H9 (cell line): Measurements from ENCODE around the gene IQGAP2. TPM values are rescaled to one million over a fixed set of nuclear protein-coding genes. Genes with fewer than 3 reads are reported as not detected.

Source experiments
- DNase-seq: peaks from one replicate; pipeline ENCODE4 v3.0.0-alpha.2; 2017
- H2AFZ ChIP-seq: one replicate; pipeline ENCODE4 v1.6.1; 2013; ENCODE audit warnings: mild to moderate bottlenecking, low read length, control low read depth, moderate library complexity
- H2AK5ac ChIP-seq: 2 replicates; pipeline ENCODE4 v1.6.1; 2013; ENCODE audit warnings: low read length, control low read depth, mixed read lengths; ENCODE audit not compliant: insufficient read length
- H2BK120ac ChIP-seq: one replicate; pipeline ENCODE4 v1.6.1; 2013; ENCODE audit warnings: low read depth, mild to moderate bottlenecking, low read length, control low read depth, inconsistent platforms; ENCODE audit not compliant: poor library complexity, severe bottlenecking
- H2BK12ac ChIP-seq: 2 replicates; pipeline ENCODE4 v1.6.1; 2013; ENCODE audit warnings: low read length, control low read depth, mixed read lengths, low read depth; ENCODE audit not compliant: insufficient read length
- H2BK15ac ChIP-seq: 2 replicates; pipeline ENCODE4 v1.6.1; 2013; ENCODE audit warnings: low read depth, low read length, control low read depth
- H2BK20ac ChIP-seq: one replicate; pipeline ENCODE4 v1.6.1; 2013; ENCODE audit warnings: low read depth, mild to moderate bottlenecking, low read length, control low read depth, inconsistent platforms; ENCODE audit not compliant: poor library complexity, severe bottlenecking
- H2BK5ac ChIP-seq: 2 replicates; pipeline ENCODE4 v1.6.1; 2013; ENCODE audit warnings: low read length, control low read depth, mixed read lengths; ENCODE audit not compliant: insufficient read length
- H3K14ac ChIP-seq: 2 replicates; pipeline ENCODE4 v1.6.1; 2013; ENCODE audit warnings: low read length, control low read depth; ENCODE audit not compliant: insufficient read depth
- H3K18ac ChIP-seq: 2 replicates; pipeline ENCODE4 v1.6.1; 2013; ENCODE audit warnings: low read depth, mild to moderate bottlenecking, mixed read lengths, low read length, control low read depth; ENCODE audit not compliant: insufficient read length
- H3K23ac ChIP-seq: 2 replicates; pipeline ENCODE4 v1.6.1; 2013; ENCODE audit warnings: low read length, control low read depth, mixed read lengths, low read depth; ENCODE audit not compliant: insufficient read length
- H3K23me2 ChIP-seq: 2 replicates; pipeline ENCODE4 v1.6.1; 2013; ENCODE audit warnings: low read depth, mild to moderate bottlenecking, mixed read lengths, low read length, control low read depth; ENCODE audit not compliant: insufficient read length, poor library complexity, severe bottlenecking
- H3K27ac ChIP-seq: 2 replicates; pipeline ENCODE4 v1.5.1; 2013; ENCODE audit warnings: low read length, control low read depth, mixed read lengths, low read depth; ENCODE audit not compliant: insufficient read length
- H3K27me3 ChIP-seq: 2 replicates; pipeline ENCODE4 v1.6.1; 2013; ENCODE audit warnings: low read length, control low read depth, inconsistent platforms; ENCODE audit not compliant: insufficient read depth
- H3K4ac ChIP-seq: 2 replicates; pipeline ENCODE4 v1.6.1; 2013; ENCODE audit warnings: low read depth, mild to moderate bottlenecking, control low read depth, inconsistent platforms, low read length, moderate library complexity
- H3K4me1 ChIP-seq: 2 replicates; pipeline ENCODE4 v1.6.1; 2013; ENCODE audit warnings: low read length, control low read depth, inconsistent platforms; ENCODE audit not compliant: insufficient read depth
- H3K4me2 ChIP-seq: 2 replicates; pipeline ENCODE4 v1.6.1; 2013; ENCODE audit warnings: low read length, control low read depth, mixed read lengths; ENCODE audit not compliant: insufficient read length, insufficient read depth
- H3K56ac ChIP-seq: 2 replicates; pipeline ENCODE4 v1.6.1; 2013; ENCODE audit warnings: low read depth, mild to moderate bottlenecking, mixed read lengths, low read length, control low read depth; ENCODE audit not compliant: insufficient read length
- H3K79me1 ChIP-seq: 2 replicates; pipeline ENCODE4 v1.6.1; 2013; ENCODE audit warnings: low read depth, mild to moderate bottlenecking, moderate library complexity, low read length, control low read depth, inconsistent platforms; ENCODE audit not compliant: insufficient read depth, poor library complexity, severe bottlenecking
- H3K79me2 ChIP-seq: 2 replicates; pipeline ENCODE4 v1.6.1; 2013; ENCODE audit warnings: low read length, control low read depth, inconsistent platforms; ENCODE audit not compliant: insufficient read depth
- H3K9ac ChIP-seq: 2 replicates; pipeline ENCODE4 v1.6.1; 2013; ENCODE audit warnings: low read length, control low read depth, mixed read lengths; ENCODE audit not compliant: insufficient read length; ENCODE audit errors: extremely low read depth
- H3K9me3 ChIP-seq: one replicate; pipeline ENCODE4 v1.6.1; 2013; ENCODE audit warnings: low read depth, low read length, inconsistent platforms; ENCODE audit not compliant: control insufficient read depth
- H3T11ph ChIP-seq: one replicate; pipeline ENCODE4 v1.6.1; 2013; ENCODE audit warnings: mild to moderate bottlenecking, low read length, control low read depth, inconsistent platforms
- H4K20me1 ChIP-seq: one replicate; pipeline ENCODE4 v1.6.1; 2013; ENCODE audit not compliant: control insufficient read depth, insufficient read length, insufficient read depth
- H4K5ac ChIP-seq: 2 replicates; pipeline ENCODE4 v1.6.1; 2013; ENCODE audit warnings: low read depth, mild to moderate bottlenecking, mixed read lengths, low read length, control low read depth; ENCODE audit not compliant: insufficient read length
- H4K8ac ChIP-seq: replicated peaks from 2 replicates; pipeline ENCODE4 v1.6.1; 2013; ENCODE audit warnings: low read length, control low read depth, mixed read lengths, low read depth; ENCODE audit not compliant: insufficient read length
- H4K91ac ChIP-seq: 2 replicates; pipeline ENCODE4 v1.6.1; 2013; ENCODE audit warnings: low read depth, mild to moderate bottlenecking, moderate library complexity, mixed read lengths, low read length, control low read depth; ENCODE audit not compliant: insufficient read length
- H3K27ac Mint-ChIP-seq, 3 experiments: 2 replicates in 2 of 3; 3 replicates in 1 of 3; pipeline ENCODE4 v1.8.0; 2020 to 2021; ENCODE audit warnings: mixed read lengths in 3 of 3, mild to moderate bottlenecking in 1 of 3, moderate library complexity in 1 of 3
- H3K27me3 Mint-ChIP-seq: 2 replicates; pipeline ENCODE4 v1.8.0; 2021; ENCODE audit warnings: low read depth, mild to moderate bottlenecking, moderate library complexity, mixed read lengths
- H3K36me3 Mint-ChIP-seq, 3 experiments: 2 replicates in 2 of 3; 3 replicates in 1 of 3; pipeline ENCODE4 v1.8.0; 2020 to 2021; ENCODE audit warnings: low read depth in 3 of 3, mixed read lengths in 3 of 3; ENCODE audit not compliant: insufficient read depth in 1 of 3
- H3K4me1 Mint-ChIP-seq, 2 experiments: 2 replicates each; pipeline ENCODE4 v1.8.0; 2020; ENCODE audit warnings: mixed read lengths in 2 of 2
- H3K4me3 Mint-ChIP-seq, 2 experiments: 2 replicates in 1 of 2; 3 replicates in 1 of 2; pipeline ENCODE4 v1.8.0; 2020 to 2021; ENCODE audit warnings: mild to moderate bottlenecking in 2 of 2, mixed read lengths in 2 of 2, moderate library complexity in 1 of 2
- H3K9me3 Mint-ChIP-seq, 2 experiments: 2 replicates in 1 of 2; 3 replicates in 1 of 2; pipeline ENCODE4 v1.8.0; 2020; ENCODE audit warnings: mild to moderate bottlenecking in 2 of 2, mixed read lengths in 2 of 2, moderate library complexity in 1 of 2
- CTCF ChIP-seq: fragments of 200-600 bp; sonication (generic); conservative IDR thresholded peaks from 3 replicates; pipeline ENCODE4 v1.8.0; 2021; ENCODE audit warnings: antibody characterized with exemption, mild to moderate bottlenecking
- WGBS: extraction: QIAGEN DNeasy Blood & Tissue Kit; methylation state at CpG from one replicate; pipeline ENCODE4 v1.1.7; 2013; ENCODE audit warnings: missing lambda C conversion rate, low lambda C conversion rate, mixed read lengths; ENCODE audit not compliant: insufficient read length; ENCODE audit errors: extremely low coverage; 5-methylcytosine and 5-hydroxymethylcytosine counted together
- total RNA-seq: library from RNA; stranded (reverse); gene quantifications from 2 replicates; pipeline ENCODE4 v1.2.1, GENCODE V29; 2021

Gene IQGAP2
- total RNA-seq, 1 experiment from 2014 or later = 22.5 TPM

DNA sequence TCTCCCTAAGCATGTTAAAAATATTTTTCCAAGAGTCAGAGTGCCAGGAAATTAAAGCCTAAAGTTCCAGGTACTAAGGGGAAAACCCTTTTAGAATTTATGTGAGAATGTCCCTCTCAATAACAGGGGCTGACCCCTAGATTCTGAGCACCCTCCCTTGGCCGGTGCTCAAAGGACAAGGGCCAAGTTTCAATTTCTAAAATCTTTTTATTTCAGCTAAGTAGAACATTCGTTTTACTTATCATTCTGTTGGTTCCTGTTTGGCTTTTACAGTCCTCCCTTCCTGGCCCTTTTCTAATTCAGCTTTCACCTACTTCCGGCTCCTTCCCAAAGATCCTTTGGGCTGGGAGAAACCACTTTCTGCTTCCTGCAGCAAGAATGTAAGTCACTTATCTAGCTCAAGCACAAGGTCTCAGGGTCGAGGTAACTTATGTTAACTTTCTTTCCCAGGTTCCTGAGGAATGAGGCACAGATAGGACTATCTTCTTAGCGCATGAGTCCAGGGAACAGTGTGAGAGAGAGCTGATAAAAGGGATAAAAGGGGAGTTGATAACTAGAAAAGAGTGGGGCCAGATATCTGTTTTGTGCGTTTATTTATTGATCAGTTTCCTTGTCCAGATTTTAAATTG is 254.7 kb downstream of the IQGAP2 start:
- Histone ChIP-seq H3K23ac (no peak overlapping the region), H2BK15ac (no peak overlapping the region), H3K4me1 (no peaks in the 10 kb centered on the region), H3K79me2 (no peaks in the 10 kb centered on the region), H3K18ac (no peak overlapping the region), H3K27me3 (no peaks in the 10 kb centered on the region), H2BK120ac (no peak overlapping the region), H2BK12ac (no peak overlapping the region), H3K4me2 (no peak overlapping the region), H3K14ac (no peak overlapping the region), H4K91ac (no peak overlapping the region), H2AK5ac (no peak overlapping the region), H3K9ac (no peak overlapping the region), H4K8ac (no peak overlapping the region), H4K5ac (no peak overlapping the region), H3K27ac (no peak overlapping the region), H4K20me1 (no peaks in the 10 kb centered on the region), H3K56ac (no peak overlapping the region), H3K4ac (no peak overlapping the region), H2BK5ac (no peak overlapping the region), H3T11ph (no peak overlapping the region), H3K9me3 (no peaks in the 10 kb centered on the region), H2AFZ (no peak overlapping the region), H3K79me1 (no peaks in the 10 kb centered on the region), H2BK20ac (no peak overlapping the region), H3K23me2 (no peaks in the 10 kb centered on the region)
- Mint-ChIP-seq H3K4me1 (no peaks in the 10 kb centered on the region), H3K36me3 (peaks cover 0 to 4% (median 0%) of the 10 kb centered on the region in 3 experiments; a peak in 2 of 7 replicates), H3K27ac (no peak overlapping the region; a peak in 2 of 7 replicates), H3K4me3 (no peak overlapping the region), H3K27me3 (no peaks in the 10 kb centered on the region), H3K9me3 (no peaks in the 10 kb centered on the region)
- DNase-seq = no peak
- no peak for TF ChIP-seq CTCF
- WGBS = no CpG with 5 or more reads among the region's 6 CpGs
